H9 (cell line): Measurements from ENCODE around the gene SPINT3. TPM values are rescaled to one million over a fixed set of nuclear protein-coding genes. Genes with fewer than 3 reads are reported as not detected.

Experiments used
- DNase-seq: peaks from one replicate; pipeline ENCODE4 v3.0.0-alpha.2; 2017
- H2AFZ ChIP-seq: one replicate; pipeline ENCODE4 v1.6.1; 2013; ENCODE audit warnings: mild to moderate bottlenecking, low read length, control low read depth, moderate library complexity
- H2AK5ac ChIP-seq: 2 replicates; pipeline ENCODE4 v1.6.1; 2013; ENCODE audit warnings: low read length, control low read depth, mixed read lengths; ENCODE audit not compliant: insufficient read length
- H2BK120ac ChIP-seq: one replicate; pipeline ENCODE4 v1.6.1; 2013; ENCODE audit warnings: low read depth, mild to moderate bottlenecking, low read length, control low read depth, inconsistent platforms; ENCODE audit not compliant: poor library complexity, severe bottlenecking
- H2BK12ac ChIP-seq: 2 replicates; pipeline ENCODE4 v1.6.1; 2013; ENCODE audit warnings: low read length, control low read depth, mixed read lengths, low read depth; ENCODE audit not compliant: insufficient read length
- H2BK15ac ChIP-seq: 2 replicates; pipeline ENCODE4 v1.6.1; 2013; ENCODE audit warnings: low read depth, low read length, control low read depth
- H2BK20ac ChIP-seq: one replicate; pipeline ENCODE4 v1.6.1; 2013; ENCODE audit warnings: low read depth, mild to moderate bottlenecking, low read length, control low read depth, inconsistent platforms; ENCODE audit not compliant: poor library complexity, severe bottlenecking
- H2BK5ac ChIP-seq: 2 replicates; pipeline ENCODE4 v1.6.1; 2013; ENCODE audit warnings: low read length, control low read depth, mixed read lengths; ENCODE audit not compliant: insufficient read length
- H3K14ac ChIP-seq: 2 replicates; pipeline ENCODE4 v1.6.1; 2013; ENCODE audit warnings: low read length, control low read depth; ENCODE audit not compliant: insufficient read depth
- H3K18ac ChIP-seq: 2 replicates; pipeline ENCODE4 v1.6.1; 2013; ENCODE audit warnings: low read depth, mild to moderate bottlenecking, mixed read lengths, low read length, control low read depth; ENCODE audit not compliant: insufficient read length
- H3K23ac ChIP-seq: 2 replicates; pipeline ENCODE4 v1.6.1; 2013; ENCODE audit warnings: low read length, control low read depth, mixed read lengths, low read depth; ENCODE audit not compliant: insufficient read length
- H3K23me2 ChIP-seq: 2 replicates; pipeline ENCODE4 v1.6.1; 2013; ENCODE audit warnings: low read depth, mild to moderate bottlenecking, mixed read lengths, low read length, control low read depth; ENCODE audit not compliant: insufficient read length, poor library complexity, severe bottlenecking
- H3K27ac ChIP-seq: 2 replicates; pipeline ENCODE4 v1.5.1; 2013; ENCODE audit warnings: low read length, control low read depth, mixed read lengths, low read depth; ENCODE audit not compliant: insufficient read length
- H3K27me3 ChIP-seq: 2 replicates; pipeline ENCODE4 v1.6.1; 2013; ENCODE audit warnings: low read length, control low read depth, inconsistent platforms; ENCODE audit not compliant: insufficient read depth
- H3K4ac ChIP-seq: 2 replicates; pipeline ENCODE4 v1.6.1; 2013; ENCODE audit warnings: low read depth, mild to moderate bottlenecking, control low read depth, inconsistent platforms, low read length, moderate library complexity
- H3K4me1 ChIP-seq: 2 replicates; pipeline ENCODE4 v1.6.1; 2013; ENCODE audit warnings: low read length, control low read depth, inconsistent platforms; ENCODE audit not compliant: insufficient read depth
- H3K4me2 ChIP-seq: 2 replicates; pipeline ENCODE4 v1.6.1; 2013; ENCODE audit warnings: low read length, control low read depth, mixed read lengths; ENCODE audit not compliant: insufficient read length, insufficient read depth
- H3K56ac ChIP-seq: 2 replicates; pipeline ENCODE4 v1.6.1; 2013; ENCODE audit warnings: low read depth, mild to moderate bottlenecking, mixed read lengths, low read length, control low read depth; ENCODE audit not compliant: insufficient read length
- H3K79me1 ChIP-seq: 2 replicates; pipeline ENCODE4 v1.6.1; 2013; ENCODE audit warnings: low read depth, mild to moderate bottlenecking, moderate library complexity, low read length, control low read depth, inconsistent platforms; ENCODE audit not compliant: insufficient read depth, poor library complexity, severe bottlenecking
- H3K79me2 ChIP-seq: 2 replicates; pipeline ENCODE4 v1.6.1; 2013; ENCODE audit warnings: low read length, control low read depth, inconsistent platforms; ENCODE audit not compliant: insufficient read depth
- H3K9ac ChIP-seq: 2 replicates; pipeline ENCODE4 v1.6.1; 2013; ENCODE audit warnings: low read length, control low read depth, mixed read lengths; ENCODE audit not compliant: insufficient read length; ENCODE audit errors: extremely low read depth
- H3K9me3 ChIP-seq: one replicate; pipeline ENCODE4 v1.6.1; 2013; ENCODE audit warnings: low read depth, low read length, inconsistent platforms; ENCODE audit not compliant: control insufficient read depth
- H3T11ph ChIP-seq: one replicate; pipeline ENCODE4 v1.6.1; 2013; ENCODE audit warnings: mild to moderate bottlenecking, low read length, control low read depth, inconsistent platforms
- H4K20me1 ChIP-seq: one replicate; pipeline ENCODE4 v1.6.1; 2013; ENCODE audit not compliant: control insufficient read depth, insufficient read length, insufficient read depth
- H4K5ac ChIP-seq: 2 replicates; pipeline ENCODE4 v1.6.1; 2013; ENCODE audit warnings: low read depth, mild to moderate bottlenecking, mixed read lengths, low read length, control low read depth; ENCODE audit not compliant: insufficient read length
- H4K8ac ChIP-seq: replicated peaks from 2 replicates; pipeline ENCODE4 v1.6.1; 2013; ENCODE audit warnings: low read length, control low read depth, mixed read lengths, low read depth; ENCODE audit not compliant: insufficient read length
- H4K91ac ChIP-seq: 2 replicates; pipeline ENCODE4 v1.6.1; 2013; ENCODE audit warnings: low read depth, mild to moderate bottlenecking, moderate library complexity, mixed read lengths, low read length, control low read depth; ENCODE audit not compliant: insufficient read length
- H3K27ac Mint-ChIP-seq, 3 experiments: 2 replicates in 2 of 3; 3 replicates in 1 of 3; pipeline ENCODE4 v1.8.0; 2020 to 2021; ENCODE audit warnings: mixed read lengths in 3 of 3, mild to moderate bottlenecking in 1 of 3, moderate library complexity in 1 of 3
- H3K27me3 Mint-ChIP-seq: 2 replicates; pipeline ENCODE4 v1.8.0; 2021; ENCODE audit warnings: low read depth, mild to moderate bottlenecking, moderate library complexity, mixed read lengths
- H3K36me3 Mint-ChIP-seq, 3 experiments: 2 replicates in 2 of 3; 3 replicates in 1 of 3; pipeline ENCODE4 v1.8.0; 2020 to 2021; ENCODE audit warnings: low read depth in 3 of 3, mixed read lengths in 3 of 3; ENCODE audit not compliant: insufficient read depth in 1 of 3
- H3K4me1 Mint-ChIP-seq, 2 experiments: 2 replicates each; pipeline ENCODE4 v1.8.0; 2020; ENCODE audit warnings: mixed read lengths in 2 of 2
- H3K4me3 Mint-ChIP-seq, 2 experiments: 2 replicates in 1 of 2; 3 replicates in 1 of 2; pipeline ENCODE4 v1.8.0; 2020 to 2021; ENCODE audit warnings: mild to moderate bottlenecking in 2 of 2, mixed read lengths in 2 of 2, moderate library complexity in 1 of 2
- H3K9me3 Mint-ChIP-seq, 2 experiments: 2 replicates in 1 of 2; 3 replicates in 1 of 2; pipeline ENCODE4 v1.8.0; 2020; ENCODE audit warnings: mild to moderate bottlenecking in 2 of 2, mixed read lengths in 2 of 2, moderate library complexity in 1 of 2
- CTCF ChIP-seq: fragments of 200-600 bp; sonication (generic); conservative IDR thresholded peaks from 3 replicates; pipeline ENCODE4 v1.8.0; 2021; ENCODE audit warnings: antibody characterized with exemption, mild to moderate bottlenecking
- WGBS: extraction: QIAGEN DNeasy Blood & Tissue Kit; methylation state at CpG from one replicate; pipeline ENCODE4 v1.1.7; 2013; ENCODE audit warnings: missing lambda C conversion rate, low lambda C conversion rate, mixed read lengths; ENCODE audit not compliant: insufficient read length; ENCODE audit errors: extremely low coverage; 5-methylcytosine and 5-hydroxymethylcytosine counted together
- total RNA-seq: library from RNA; stranded (reverse); gene quantifications from 2 replicates; pipeline ENCODE4 v1.2.1, GENCODE V29; 2021

Gene SPINT3
- total RNA-seq, 1 experiment from 2014 or later = not detected

GRCh38 chr20:45545754-45546453 lies 30.5 kb upstream of the SPINT3 start:
- Histone ChIP-seq H4K8ac (no peak overlapping the region), H3K4me1 (no peaks in the 10 kb centered on the region), H3K27ac (no peak overlapping the region), H2AFZ (peak overlapping the region; percentile 96), H2AK5ac (no peak overlapping the region), H3K9me3 (no peaks in the 10 kb centered on the region), H3K14ac (no peak overlapping the region), H3T11ph (no peak overlapping the region), H2BK12ac (no peak overlapping the region), H4K91ac (no peak overlapping the region), H3K23me2 (no peaks in the 10 kb centered on the region), H4K20me1 (no peaks in the 10 kb centered on the region), H2BK120ac (no peak overlapping the region), H3K23ac (no peak overlapping the region), H3K9ac (no peak overlapping the region), H2BK20ac (peak overlapping the region; percentile 92), H4K5ac (peak overlapping the region; percentile 47), H3K27me3 (no peaks in the 10 kb centered on the region), H3K18ac (no peak overlapping the region), H2BK5ac (no peak overlapping the region), H2BK15ac (no peak overlapping the region), H3K79me1 (no peaks in the 10 kb centered on the region), H3K56ac (no peak overlapping the region), H3K4ac (no peak overlapping the region), H3K4me2 (no peak overlapping the region), H3K79me2 (no peaks in the 10 kb centered on the region)
- Mint-ChIP-seq H3K4me3 (no peak overlapping the region), H3K36me3 (0 out of 7 replicates have a peak, but pooled peaks cover 0 to 3% (median 0%) of the 10 kb centered on the region in 3 experiments), H3K27ac (no peak overlapping the region; a peak in 1 of 7 replicates), H3K27me3 (peaks cover 2% of the 10 kb centered on the region), H3K9me3 (peaks cover 0 to 6% of the 10 kb centered on the region in 2 experiments; a peak in 2 of 5 replicates), H3K4me1 (peaks cover 2 to 9% of the 10 kb centered on the region in 2 experiments; a peak in 2 of 4 replicates)
- TF ChIP-seq CTCF = peak; percentile 77
- DNase-seq = peak; percentile 35
- no CpG with 5 or more reads among the region's 5 CpGs for WGBS
